CD14-positive monocyte (primary cell): Measurements from ENCODE around the gene CHI3L2. TPM values are rescaled to one million over a fixed set of nuclear protein-coding genes. Genes with fewer than 3 reads are reported as not detected.
A peak's percentile ranks its signal among the peaks of the same experiment; 100 is the strongest.

ENCODE experiments used
- DNase-seq, 3 donors: peaks; one replicate each; pipeline ENCODE4 v3.0.0-alpha.2; 2011 to 2022
- H2AFZ ChIP-seq: 2 replicates; pipeline ENCODE4 v1.6.0; 2012; ENCODE audit warnings: mild to moderate bottlenecking, low read depth, low read length, inconsistent platforms; ENCODE audit not compliant: insufficient read depth, poor library complexity, severe bottlenecking
- H3K27ac ChIP-seq, 2 donors: 1 replicate in 1 of 2; 2 replicates in 1 of 2; pipeline ENCODE4 v1.5.1; 2012 to 2013; ENCODE audit warnings: low read length in 2 of 2, control low read depth in 1 of 2, inconsistent platforms in 1 of 2, low read depth in 1 of 2, mild to moderate bottlenecking in 1 of 2
- H3K27me3 ChIP-seq, 2 donors: one replicate each; pipeline versions ENCODE4 v1.6.0 to v1.6.1; 2011 to 2013; ENCODE audit warnings: low read length in 2 of 2; ENCODE audit not compliant: control insufficient read depth in 2 of 2, insufficient read depth in 2 of 2
- H3K36me3 ChIP-seq, 2 donors: replicated peaks in 1 of 2; 1 replicate in 1 of 2; 2 replicates in 1 of 2; pipeline versions ENCODE4 v1.5.1 to v1.6.1; 2012 to 2013; ENCODE audit warnings: low read length in 2 of 2, control low read depth in 1 of 2, inconsistent platforms in 1 of 2, mild to moderate bottlenecking in 1 of 2; ENCODE audit not compliant: insufficient read depth in 2 of 2, control insufficient read depth in 1 of 2
- H3K4me1 ChIP-seq, 2 donors: 1 replicate in 1 of 2; 2 replicates in 1 of 2; pipeline versions ENCODE4 v1.5.1 to v1.6.1; 2012 to 2013; ENCODE audit warnings: low read length in 2 of 2, control low read depth in 1 of 2, inconsistent platforms in 1 of 2, mild to moderate bottlenecking in 1 of 2, moderate library complexity in 1 of 2; ENCODE audit not compliant: insufficient read depth in 2 of 2, control insufficient read depth in 1 of 2
- H3K4me2 ChIP-seq: replicated peaks from 2 replicates; pipeline ENCODE3; 2012; ENCODE audit warnings: low read length, moderate library complexity, mild to moderate bottlenecking; ENCODE audit not compliant: poor library complexity, severe bottlenecking; ENCODE audit errors: extremely low read depth
- H3K4me3 ChIP-seq, 3 experiments: fragments of 200-600 bp in 1 of 3; sonication (generic) in 1 of 3; replicated peaks in 1 of 3; 1 replicate in 2 of 3; 2 replicates in 1 of 3; pipeline ENCODE4 v1.5.1; 2011 to 2013; ENCODE audit warnings: low read length in 3 of 3, mild to moderate bottlenecking in 3 of 3, control low read depth in 2 of 3, low read depth in 2 of 3, inconsistent platforms in 1 of 3, moderate library complexity in 1 of 3
- H3K79me2 ChIP-seq: 2 replicates; pipeline ENCODE4 v1.6.0; 2012; ENCODE audit warnings: mild to moderate bottlenecking, control low read depth, inconsistent platforms, low read length, moderate library complexity; ENCODE audit not compliant: insufficient read depth
- H3K9ac ChIP-seq: 2 replicates; pipeline ENCODE4 v1.6.0; 2017; ENCODE audit warnings: low read length, mild to moderate bottlenecking; ENCODE audit not compliant: insufficient read depth, poor library complexity, severe bottlenecking
- H3K9me3 ChIP-seq, 2 donors: replicated peaks in 1 of 2; 1 replicate in 1 of 2; 2 replicates in 1 of 2; pipeline versions ENCODE4 v1.5.1 to v1.6.1; 2012 to 2013; ENCODE audit warnings: low read length in 2 of 2, control low read depth in 1 of 2; ENCODE audit not compliant: control insufficient read depth in 1 of 2, insufficient read depth in 1 of 2
- H4K20me1 ChIP-seq: 2 replicates; pipeline ENCODE4 v1.6.0; 2012; ENCODE audit warnings: mild to moderate bottlenecking, low read length, control low read depth, moderate library complexity; ENCODE audit not compliant: insufficient read depth
- H3K27ac Mint-ChIP-seq, 7 donors: one replicate each; pipeline ENCODE4 v1.8.0; 2020; ENCODE audit warnings: mild to moderate bottlenecking in 7 of 7, mixed read lengths in 7 of 7, moderate library complexity in 6 of 7, inconsistent platforms in 2 of 7
- H3K27me3 Mint-ChIP-seq, 3 donors: one replicate each; pipeline ENCODE4 v1.8.0; 2021 to 2022; ENCODE audit warnings: low read depth in 3 of 3, mild to moderate bottlenecking in 3 of 3, mixed read lengths in 3 of 3, moderate library complexity in 3 of 3, inconsistent platforms in 1 of 3
- H3K36me3 Mint-ChIP-seq, 2 donors: one replicate each; pipeline ENCODE4 v1.8.0; 2020; ENCODE audit warnings: mixed read lengths in 2 of 2, inconsistent platforms in 1 of 2, mild to moderate bottlenecking in 1 of 2
- H3K4me1 Mint-ChIP-seq: one replicate; pipeline ENCODE4 v1.8.0; 2020; ENCODE audit warnings: mild to moderate bottlenecking, mixed read lengths
- H3K4me3 Mint-ChIP-seq, 2 donors: one replicate each; pipeline ENCODE4 v1.8.0; 2020; ENCODE audit warnings: mild to moderate bottlenecking in 2 of 2, mixed read lengths in 2 of 2, moderate library complexity in 1 of 2
- H3K9me3 Mint-ChIP-seq, 7 donors: one replicate each; pipeline ENCODE4 v1.8.0; 2020 to 2022; ENCODE audit warnings: mixed read lengths in 7 of 7, mild to moderate bottlenecking in 6 of 7, moderate library complexity in 6 of 7, inconsistent platforms in 2 of 7
- CTCF ChIP-seq: fragments of 200-600 bp; IDR thresholded peaks from one replicate; pipeline ENCODE4 v1.8.0; 2022; ENCODE audit warnings: antibody characterized with exemption, mild to moderate bottlenecking
- WGBS: methylation state at CpG from one replicate; pipeline ENCODE4 v1.1.5; 2013; ENCODE audit warnings: missing lambda C conversion rate; ENCODE audit not compliant: insufficient coverage; 5-methylcytosine and 5-hydroxymethylcytosine counted together
- intact Hi-C, 2 donors: fragments of 100-400 bp; cut with micrococcal nuclease; formaldehyde crosslinking; loops; one replicate each; pipeline versions ENCODE4 v1.15.0 to v1.15.1; 2023
- polyA plus RNA-seq, 3 donors: library from polyadenylated mRNA; depleted of rRNA in 1 of 3; unstranded in 2 of 3; stranded (reverse) in 1 of 3; fragments of 300-500 nt in 2 of 3; fragments of >200 nt in 1 of 3; fragmentation: Illumina TruSeq in 2 of 3; gene quantifications; 1 replicate in 2 of 3; 2 replicates in 1 of 3; pipeline ENCODE4 v1.2.3, GENCODE V29; 2012 to 2021

Gene CHI3L2
- polyA plus RNA-seq, 3 donors: 1.2 to 9.9 (median 1.4) TPM

DNA sequence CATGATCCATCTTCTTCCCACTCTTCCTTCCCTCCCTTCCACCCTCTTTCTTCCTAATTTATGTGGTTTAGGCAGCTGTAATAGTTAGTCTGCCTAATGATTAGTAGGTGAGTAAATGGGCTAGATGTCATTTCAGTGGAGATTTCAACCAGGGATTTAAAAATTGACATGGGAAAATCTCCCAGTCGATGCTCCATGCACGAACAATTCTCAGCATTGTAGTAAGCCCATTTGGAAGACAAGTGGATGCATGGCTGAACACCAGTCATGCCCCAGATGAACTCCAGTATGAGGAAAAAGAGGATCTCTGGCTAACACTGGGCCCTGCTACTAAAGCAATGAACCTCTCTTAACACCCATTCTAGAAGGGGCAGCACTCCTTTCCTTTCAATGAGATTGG, 25.3 kb downstream of the CHI3L2 start:
- DNase-seq: no peak
- intact Hi-C loops: no loop called here
- Histone ChIP-seq H4K20me1 (no peaks in the 10 kb centered on the region), H3K4me1 (no peaks in the 10 kb centered on the region), H3K36me3 (no peaks in the 10 kb centered on the region), H3K27ac (no peak overlapping the region), H3K27me3 (peaks cover 0 to 6% of the 10 kb centered on the region in 2 donors), H3K4me3 (no peak overlapping the region), H3K4me2 (no peak overlapping the region), H3K9ac (no peak overlapping the region), H3K79me2 (no peaks in the 10 kb centered on the region), H2AFZ (no peak overlapping the region), H3K9me3 (no peaks in the 10 kb centered on the region)
- Mint-ChIP-seq H3K9me3 (peaks cover 0 to 4% (median 0%) of the 10 kb centered on the region in 7 donors), H3K27ac (peak overlapping the region in 1 of 7 donors; percentile 33), H3K27me3 (peaks cover 9 to 27% (median 10%) of the 10 kb centered on the region in 3 donors), H3K36me3 (no peaks in the 10 kb centered on the region), H3K4me1 (no peaks in the 10 kb centered on the region), H3K4me3 (no peak overlapping the region)
- 86% methylated on average over 1 of the region's 2 CpGs for WGBS
- no peak for TF ChIP-seq CTCF

DNA sequence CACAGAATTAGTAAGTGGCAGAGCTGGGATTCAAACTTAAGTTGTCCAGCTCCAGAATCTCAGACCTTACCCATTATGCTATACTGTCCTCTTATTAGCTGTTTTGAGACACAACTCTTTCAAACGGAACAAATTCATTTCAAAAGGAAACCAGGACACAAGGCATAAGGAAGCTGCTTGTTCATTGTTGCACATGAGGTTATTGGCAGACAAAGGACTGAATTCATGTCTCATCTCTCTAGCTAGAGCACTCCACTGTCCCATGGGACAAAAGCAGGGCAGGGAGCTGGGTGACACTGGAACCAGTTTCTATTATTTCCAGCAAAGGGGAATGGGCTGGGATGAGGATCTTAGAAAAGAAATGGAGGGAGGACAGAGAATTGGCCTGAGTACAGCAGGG, 26.4 kb downstream of the CHI3L2 start:
- H3K27ac ChIP-seq: no peak overlapping the region
- H3K36me3 Mint-ChIP-seq: no peaks in the 10 kb centered on the region
- no peak overlapping the region for H3K4me2 ChIP-seq
- no peak for TF ChIP-seq CTCF
- no peaks in the 10 kb centered on the region for H3K36me3 ChIP-seq
- H3K9ac ChIP-seq: no peak overlapping the region
- no peaks in the 10 kb centered on the region for H4K20me1 ChIP-seq
- H3K4me3 ChIP-seq: no peak overlapping the region
- no CpG with 5 or more reads among the region's 1 CpG for WGBS
- H3K27ac Mint-ChIP-seq: no peak overlapping the region
- peaks cover 0 to 6% of the 10 kb centered on the region in 2 donors for H3K27me3 ChIP-seq
- H3K4me3 Mint-ChIP-seq: no peak overlapping the region
- intact Hi-C loops: no loop called here
- no peak for DNase-seq
- H3K79me2 ChIP-seq: no peaks in the 10 kb centered on the region
- H3K27me3 Mint-ChIP-seq: peaks cover 9 to 31% (median 10%) of the 10 kb centered on the region in 3 donors
- no peaks in the 10 kb centered on the region for H3K4me1 Mint-ChIP-seq
- H3K4me1 ChIP-seq: no peaks in the 10 kb centered on the region
- H3K9me3 Mint-ChIP-seq: peaks cover 0 to 4% (median 0%) of the 10 kb centered on the region in 7 donors
- H2AFZ ChIP-seq: no peak overlapping the region
- H3K9me3 ChIP-seq: no peaks in the 10 kb centered on the region
